GM12891 (cell line): ENCODE data around the gene LSM7.

ENCODE experiments used
- PAX5 ChIP-seq: IDR thresholded peaks from 2 replicates; pipeline ENCODE4 v1.6.1; 2011; ENCODE audit warnings: low read length, moderate library complexity, mild to moderate bottlenecking; ENCODE audit not compliant: insufficient read depth, severe bottlenecking
- POLR2A ChIP-seq: IDR thresholded peaks from 2 replicates; pipeline ENCODE4 v1.6.1; 2011; ENCODE audit warnings: low read depth, low read length, control low read depth
- POLR2AphosphoS5 ChIP-seq: IDR thresholded peaks from 2 replicates; pipeline ENCODE4 v1.6.1; 2011; ENCODE audit warnings: low read depth, low read length, control low read depth
- SPI1 ChIP-seq: IDR thresholded peaks from 2 replicates; pipeline ENCODE4 v1.6.1; 2011; ENCODE audit warnings: low read depth, low read length, control low read depth
- TAF1 ChIP-seq: IDR thresholded peaks from 2 replicates; pipeline ENCODE4 v1.6.1; 2011; ENCODE audit warnings: low read depth, low read length, control low read depth

DNA sequence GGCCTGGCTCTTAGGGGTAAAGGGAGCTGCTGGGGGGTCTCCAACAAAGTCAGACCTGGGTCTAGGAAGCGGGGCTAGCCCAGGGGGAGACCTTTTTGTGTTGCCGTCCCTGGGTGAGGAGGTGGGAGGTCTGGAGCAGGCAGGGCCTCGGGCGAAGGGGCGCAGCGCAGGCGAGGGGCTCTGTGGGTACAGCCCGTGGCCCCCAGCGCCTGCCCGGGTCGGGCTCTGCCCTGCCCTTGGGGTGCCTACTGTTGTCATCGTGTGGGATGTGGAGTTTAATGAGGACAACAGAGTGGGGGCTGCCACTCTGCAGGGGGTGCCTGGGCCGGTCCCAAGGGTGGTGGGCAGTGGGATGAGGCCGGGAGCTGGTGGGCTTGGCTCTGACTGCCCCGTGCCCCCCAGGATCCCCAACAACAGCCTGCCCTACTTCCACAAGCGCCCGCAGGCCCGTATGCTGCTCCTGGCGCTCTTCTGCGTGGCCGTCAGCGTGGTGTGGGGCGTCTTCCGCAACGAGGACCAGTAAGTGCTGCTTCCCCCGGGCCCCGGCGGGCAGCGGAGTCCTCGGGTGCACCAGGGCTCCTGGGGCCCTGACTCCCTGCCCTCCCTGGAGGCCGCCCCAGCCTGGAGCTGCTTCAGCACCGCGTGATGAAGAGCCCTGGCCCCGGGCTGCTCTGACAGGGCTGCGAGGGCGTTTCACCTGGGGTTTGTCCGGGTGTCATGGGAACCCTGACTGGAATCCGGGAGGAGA, 12.3 kb upstream of the LSM7 start:
- TF ChIP-seq POLR2AphosphoS5 (no peak), POLR2A (no peak), PAX5 (no peak), TAF1 (no peak), SPI1 (no peak)
